Uterus (tissue), 2 donors: ENCODE measurements around the gene UBR4.

ENCODE experiments used
- POLR2A ChIP-seq, 2 donors: fragments of 450-650 bp; IDR thresholded peaks; one replicate each; pipeline ENCODE4 v1.6.1; 2016; ENCODE audit warnings: antibody characterized with exemption in 2 of 2, mild to moderate bottlenecking in 1 of 2, moderate library complexity in 1 of 2
- TF ChIP-seq, protein P1 (sequence below), 4 experiments: fragments of 200-600 bp in 2 of 4; fragments of 450-650 bp in 2 of 4; sonication (generic) in 2 of 4; IDR thresholded peaks; one replicate each; pipeline ENCODE4 v1.5.1; 2016 to 2019; ENCODE audit warnings: antibody characterized with exemption in 4 of 4, mild to moderate bottlenecking in 2 of 4, moderate library complexity in 1 of 4

DNA sequence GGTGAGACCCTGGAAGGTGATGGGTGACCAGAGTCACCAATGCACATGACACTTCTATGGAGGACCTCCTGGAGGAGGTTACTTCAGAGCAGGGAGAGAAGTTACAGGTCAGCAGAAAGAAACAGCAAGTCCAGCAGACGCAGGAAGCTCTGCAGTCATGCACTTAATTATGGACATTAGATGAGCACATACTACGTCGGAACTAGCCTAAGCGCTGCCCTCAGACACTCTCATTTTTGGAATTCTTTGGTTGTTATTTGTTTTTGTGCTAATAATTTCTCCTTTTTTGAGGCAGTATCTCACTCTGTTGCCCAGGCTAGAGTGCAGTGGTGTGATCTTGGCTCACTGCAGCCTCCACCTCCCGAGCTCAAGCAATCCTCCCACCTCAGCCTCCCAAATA lies 160.3 kb downstream of the UBR4 start:
- TF ChIP-seq, protein P1, sequence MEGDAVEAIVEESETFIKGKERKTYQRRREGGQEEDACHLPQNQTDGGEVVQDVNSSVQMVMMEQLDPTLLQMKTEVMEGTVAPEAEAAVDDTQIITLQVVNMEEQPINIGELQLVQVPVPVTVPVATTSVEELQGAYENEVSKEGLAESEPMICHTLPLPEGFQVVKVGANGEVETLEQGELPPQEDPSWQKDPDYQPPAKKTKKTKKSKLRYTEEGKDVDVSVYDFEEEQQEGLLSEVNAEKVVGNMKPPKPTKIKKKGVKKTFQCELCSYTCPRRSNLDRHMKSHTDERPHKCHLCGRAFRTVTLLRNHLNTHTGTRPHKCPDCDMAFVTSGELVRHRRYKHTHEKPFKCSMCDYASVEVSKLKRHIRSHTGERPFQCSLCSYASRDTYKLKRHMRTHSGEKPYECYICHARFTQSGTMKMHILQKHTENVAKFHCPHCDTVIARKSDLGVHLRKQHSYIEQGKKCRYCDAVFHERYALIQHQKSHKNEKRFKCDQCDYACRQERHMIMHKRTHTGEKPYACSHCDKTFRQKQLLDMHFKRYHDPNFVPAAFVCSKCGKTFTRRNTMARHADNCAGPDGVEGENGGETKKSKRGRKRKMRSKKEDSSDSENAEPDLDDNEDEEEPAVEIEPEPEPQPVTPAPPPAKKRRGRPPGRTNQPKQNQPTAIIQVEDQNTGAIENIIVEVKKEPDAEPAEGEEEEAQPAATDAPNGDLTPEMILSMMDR (IDR thresholded peaks at IDR 0.05), result no peak
- TF ChIP-seq POLR2A (IDR thresholded peaks at IDR 0.05), result no peak
